ENCODE measurements around the gene COL15A1.

GRCh38 chr9:98960409-98960808 is 16.7 kb downstream of the COL15A1 start:
- TF ChIP-seq YY1 (IDR thresholded peaks at IDR 0.05; ENCODE audit: insufficient read depth, insufficient read length) (no peak), ZNF274 (IDR thresholded peaks at IDR 0.05; ENCODE audit: low read depth, low read length) (no peak)
